ENCODE data around the gene DPYSL4.

The DPYSL4 gene

DNA sequence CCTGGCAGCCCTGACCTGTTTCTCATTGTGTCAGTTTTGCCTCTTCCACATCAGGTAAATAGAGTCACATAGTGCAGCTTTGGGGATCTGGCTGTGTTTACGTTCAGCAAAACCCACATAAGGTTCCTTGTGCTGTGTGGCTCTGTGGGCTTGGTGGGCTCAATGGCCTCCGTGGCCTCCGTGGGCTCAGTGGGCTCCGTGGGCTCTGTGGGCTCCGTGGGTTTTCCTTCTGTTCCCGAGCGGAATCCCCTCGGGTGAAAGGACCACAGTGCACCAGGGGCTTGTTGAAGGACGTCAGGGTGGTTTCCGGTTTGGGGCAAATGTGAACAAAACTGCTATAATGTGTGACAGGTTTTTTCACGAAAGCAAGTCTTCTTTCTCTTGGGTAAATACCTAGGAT is 12.5 kb upstream of the DPYSL4 start:
- Histone ChIP-seq H3K4me3 (ENCODE audit: low read depth, low read length) (no peak overlapping the region), H3K36me3 (replicated peaks) (no peaks in the 10 kb centered on the region), H3K27me3 (replicated peaks) (peaks cover 2% of the 10 kb centered on the region), H3K27ac (no peak overlapping the region)
- no peak for DNase-seq
- TF ChIP-seq, protein P1, sequence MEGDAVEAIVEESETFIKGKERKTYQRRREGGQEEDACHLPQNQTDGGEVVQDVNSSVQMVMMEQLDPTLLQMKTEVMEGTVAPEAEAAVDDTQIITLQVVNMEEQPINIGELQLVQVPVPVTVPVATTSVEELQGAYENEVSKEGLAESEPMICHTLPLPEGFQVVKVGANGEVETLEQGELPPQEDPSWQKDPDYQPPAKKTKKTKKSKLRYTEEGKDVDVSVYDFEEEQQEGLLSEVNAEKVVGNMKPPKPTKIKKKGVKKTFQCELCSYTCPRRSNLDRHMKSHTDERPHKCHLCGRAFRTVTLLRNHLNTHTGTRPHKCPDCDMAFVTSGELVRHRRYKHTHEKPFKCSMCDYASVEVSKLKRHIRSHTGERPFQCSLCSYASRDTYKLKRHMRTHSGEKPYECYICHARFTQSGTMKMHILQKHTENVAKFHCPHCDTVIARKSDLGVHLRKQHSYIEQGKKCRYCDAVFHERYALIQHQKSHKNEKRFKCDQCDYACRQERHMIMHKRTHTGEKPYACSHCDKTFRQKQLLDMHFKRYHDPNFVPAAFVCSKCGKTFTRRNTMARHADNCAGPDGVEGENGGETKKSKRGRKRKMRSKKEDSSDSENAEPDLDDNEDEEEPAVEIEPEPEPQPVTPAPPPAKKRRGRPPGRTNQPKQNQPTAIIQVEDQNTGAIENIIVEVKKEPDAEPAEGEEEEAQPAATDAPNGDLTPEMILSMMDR (IDR thresholded peaks at IDR 0.05; ENCODE audit: low read depth, low read length, missing control alignments), result no peak
- in situ Hi-C loops (cut with HindIII; ENCODE audit: low pct_ligation_motif_present, low sequenced_read_pairs), result no loop called here

DNA sequence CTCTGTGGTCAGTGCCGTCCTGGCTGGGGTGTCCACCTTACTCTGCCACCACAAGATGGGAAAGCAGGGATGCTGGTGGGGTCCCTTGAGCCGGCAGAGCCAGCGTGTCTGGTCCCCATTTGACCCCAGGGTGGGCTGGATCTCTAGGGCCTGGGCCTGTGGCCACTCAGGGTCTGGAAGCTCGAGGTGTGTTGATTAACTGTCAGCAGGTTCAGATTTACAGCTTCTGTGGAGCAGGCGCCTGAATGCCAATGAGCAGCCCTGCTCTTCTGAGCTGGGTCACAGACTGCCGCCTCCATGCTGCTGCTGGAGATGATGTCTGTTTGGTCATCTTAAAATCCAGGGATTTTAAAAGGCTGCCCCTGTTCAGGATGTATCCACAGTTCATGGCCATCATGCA is 11.3 kb upstream of the DPYSL4 start:
- H3K4me3 ChIP-seq (ENCODE audit: low read depth, low read length), result no peak overlapping the region
- in situ Hi-C loops (cut with HindIII; ENCODE audit: low pct_ligation_motif_present, low sequenced_read_pairs), result no loop called here
- H3K36me3 ChIP-seq (replicated peaks), result no peaks in the 10 kb centered on the region
- TF ChIP-seq, protein P1 (IDR thresholded peaks at IDR 0.05; ENCODE audit: low read depth, low read length, missing control alignments), result no peak
- H3K27ac ChIP-seq, result no peak overlapping the region
- DNase-seq, result no peak
- H3K27me3 ChIP-seq (replicated peaks), result peaks cover 2% of the 10 kb centered on the region

DNA sequence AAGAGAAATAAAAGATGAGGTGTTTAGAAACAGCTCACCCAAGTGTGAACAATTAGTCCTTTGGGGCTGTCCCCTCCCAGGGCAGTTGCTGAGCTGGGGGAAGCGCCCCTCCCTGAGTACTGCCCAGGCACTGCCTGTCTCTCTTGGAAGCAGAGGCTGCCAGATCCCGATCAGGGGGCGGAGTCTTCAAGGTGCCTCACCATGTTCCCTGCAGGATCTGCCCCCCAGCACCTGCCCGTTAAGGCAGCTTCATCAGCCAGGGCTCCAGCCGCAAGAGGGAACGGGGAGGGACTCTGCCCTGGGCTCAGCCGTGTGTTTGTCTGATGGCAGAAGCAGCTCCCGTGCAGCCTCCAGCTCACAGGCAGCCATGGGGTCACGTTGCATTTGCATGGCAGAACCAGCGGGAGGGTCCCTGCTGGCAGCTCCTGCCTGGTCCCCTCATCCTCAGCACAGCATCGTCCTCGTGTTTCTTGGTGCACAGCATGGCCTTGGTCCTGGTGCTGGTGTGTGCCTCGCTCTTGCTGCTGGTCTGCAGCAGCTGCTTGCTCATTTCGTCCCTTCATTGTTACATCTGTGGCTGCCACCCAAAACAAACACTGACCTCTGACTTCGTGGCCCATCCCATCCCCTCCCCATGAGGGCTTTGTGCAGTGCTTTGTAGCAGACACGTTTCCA is 10.7 kb upstream of the DPYSL4 start:
- H3K27me3 ChIP-seq (replicated peaks), result peaks cover 2% of the 10 kb centered on the region
- no peak overlapping the region for H3K4me3 ChIP-seq (ENCODE audit: low read depth, low read length)
- TF ChIP-seq, protein P1 (IDR thresholded peaks at IDR 0.05; ENCODE audit: low read depth, low read length, missing control alignments), result no peak
- H3K36me3 ChIP-seq (replicated peaks), result no peaks in the 10 kb centered on the region
- H3K27ac ChIP-seq, result no peak overlapping the region
- in situ Hi-C loops (cut with HindIII; ENCODE audit: low pct_ligation_motif_present, low sequenced_read_pairs), result no loop called here
- no peak for DNase-seq

DNA sequence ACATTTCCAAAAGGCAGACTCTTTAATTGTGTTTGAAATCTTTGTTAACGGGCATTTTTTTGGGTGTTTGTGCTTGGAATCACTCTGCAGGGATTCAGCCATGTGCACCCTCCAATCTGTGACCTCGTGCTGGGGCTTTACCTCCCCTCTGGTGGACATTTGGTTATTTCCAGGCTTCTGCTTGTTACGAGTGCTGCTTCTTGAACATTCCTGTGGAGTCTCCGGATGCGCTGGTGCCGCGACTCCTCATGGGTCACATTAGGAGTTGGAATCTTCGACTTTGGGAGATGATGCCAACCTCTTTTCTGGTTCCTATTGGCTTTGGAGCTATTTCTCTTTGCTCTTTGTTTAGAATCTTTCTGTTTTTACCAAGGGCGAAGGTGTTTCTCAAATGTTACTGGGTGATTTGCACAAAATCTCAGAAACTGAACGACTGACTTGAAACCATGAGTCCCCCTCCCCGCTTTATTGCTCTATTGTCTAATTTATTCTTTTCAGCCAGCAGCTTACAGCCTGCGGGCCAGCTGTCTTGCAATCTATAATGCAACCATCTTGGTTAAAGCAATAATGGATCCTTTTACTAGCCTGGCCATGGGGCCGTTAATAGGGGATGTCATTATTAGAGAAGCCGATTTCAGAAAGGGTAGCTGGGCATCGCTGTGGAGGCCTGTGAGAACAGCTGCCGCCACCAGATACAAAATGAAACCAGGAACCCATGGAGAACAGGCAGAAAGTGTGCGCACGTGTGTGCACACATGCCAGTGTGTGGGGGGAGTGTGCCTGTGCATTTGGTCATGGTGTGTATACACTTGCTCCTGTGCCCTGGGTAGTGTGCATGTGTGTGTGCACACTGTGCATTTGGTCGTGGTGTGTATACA is 9.9 kb upstream of the DPYSL4 start:
- Histone ChIP-seq H3K36me3 (replicated peaks) (no peaks in the 10 kb centered on the region), H3K27me3 (replicated peaks) (peaks cover 2% of the 10 kb centered on the region), H3K4me3 (ENCODE audit: low read depth, low read length) (no peak overlapping the region), H3K27ac (no peak overlapping the region)
- TF ChIP-seq, protein P1 (IDR thresholded peaks at IDR 0.05; ENCODE audit: low read depth, low read length, missing control alignments), result no peak
- in situ Hi-C loops (cut with HindIII; ENCODE audit: low pct_ligation_motif_present, low sequenced_read_pairs), result no loop called here
- no peak for DNase-seq

DNA sequence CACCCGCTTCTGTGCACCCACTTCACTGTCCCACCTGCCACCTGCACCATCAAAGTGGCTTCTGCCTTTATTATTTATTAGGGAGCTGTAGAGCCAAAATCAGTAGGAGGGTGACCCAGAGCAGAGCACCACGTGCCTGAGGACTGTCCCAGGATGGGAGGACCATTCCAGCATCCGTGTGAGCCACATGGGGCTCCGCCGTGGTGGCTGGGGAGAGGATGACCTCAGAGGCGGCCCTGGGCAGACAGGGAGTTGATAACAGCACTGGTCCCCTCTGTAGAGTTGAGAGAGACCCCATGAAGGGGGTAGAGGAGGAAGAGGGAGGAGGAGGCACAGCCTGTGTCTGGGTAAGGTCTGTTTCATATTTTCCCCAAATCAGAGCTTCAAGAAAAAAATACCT is 8.7 kb upstream of the DPYSL4 start:
- H3K4me3 ChIP-seq (ENCODE audit: low read depth, low read length), result no peak overlapping the region
- TF ChIP-seq, protein P1 (IDR thresholded peaks at IDR 0.05; ENCODE audit: low read depth, low read length, missing control alignments), result no peak
- no peak overlapping the region for H3K27ac ChIP-seq
- in situ Hi-C loops (cut with HindIII; ENCODE audit: low pct_ligation_motif_present, low sequenced_read_pairs), result no loop called here
- peaks cover 2% of the 10 kb centered on the region for H3K27me3 ChIP-seq (replicated peaks)
- H3K36me3 ChIP-seq (replicated peaks), result no peaks in the 10 kb centered on the region
- no peak for DNase-seq

Data from brain microvascular endothelial cell (primary cell).